Prostate gland (tissue), 2 donors: ENCODE measurements around the gene CLPTM1L.

Source experiments
- CTCF ChIP-seq, 4 experiments: fragments of 200-600 bp in 2 of 4; fragments of 450-650 bp in 2 of 4; sonication (generic) in 2 of 4; IDR thresholded peaks; 1 replicate in 3 of 4; 2 replicates in 1 of 4; pipeline ENCODE4 v1.5.1; 2016 to 2019; ENCODE audit warnings: antibody characterized with exemption in 4 of 4, mild to moderate bottlenecking in 2 of 4, moderate library complexity in 2 of 4
- POLR2A ChIP-seq: fragments of 450-650 bp; IDR thresholded peaks from one replicate; pipeline ENCODE4 v1.6.1; 2016; ENCODE audit warnings: antibody characterized with exemption, mild to moderate bottlenecking
- POLR2AphosphoS5 ChIP-seq: sonication (generic); formaldehyde crosslinking; IDR thresholded peaks from one replicate; pipeline ENCODE4 v1.6.1; 2017; ENCODE audit warnings: antibody characterized with exemption

DNA sequence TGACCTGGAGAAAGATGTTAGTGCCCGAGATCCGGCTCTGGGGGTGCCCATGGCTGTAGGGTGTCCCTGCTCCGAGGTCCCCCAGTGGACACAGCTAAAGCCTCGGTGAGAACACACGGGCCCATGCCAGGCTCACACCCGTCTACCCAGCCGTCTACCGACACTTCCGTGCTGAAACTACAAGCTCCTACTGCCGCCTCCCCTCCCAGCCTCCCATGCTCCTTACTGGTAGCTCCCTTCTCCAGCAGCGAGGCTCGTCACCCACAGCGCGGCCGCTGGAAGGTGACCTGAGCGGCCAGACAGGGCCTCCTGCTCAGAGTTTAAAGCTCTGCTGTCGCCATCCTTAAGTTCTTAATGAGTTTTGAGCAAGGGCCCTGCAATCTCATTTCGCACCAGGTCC is 33.2 kb upstream of the CLPTM1L start:
- TF ChIP-seq CTCF (IDR thresholded peaks at IDR 0.05) = no peak
- TF ChIP-seq POLR2AphosphoS5 = no peak
- no peak for TF ChIP-seq POLR2A
